GM12891 (cell line): Measurements from ENCODE around the gene LIMS2.

Experiments
- POLR2AphosphoS5 ChIP-seq: IDR thresholded peaks from 2 replicates; pipeline ENCODE4 v1.6.1; 2011; ENCODE audit warnings: low read depth, low read length, control low read depth
- SPI1 ChIP-seq: IDR thresholded peaks from 2 replicates; pipeline ENCODE4 v1.6.1; 2011; ENCODE audit warnings: low read depth, low read length, control low read depth
- TAF1 ChIP-seq: IDR thresholded peaks from 2 replicates; pipeline ENCODE4 v1.6.1; 2011; ENCODE audit warnings: low read depth, low read length, control low read depth

- TF ChIP-seq TAF1 (no peak), SPI1 (no peak), POLR2AphosphoS5 (no peak)
Measured at GRCh38 chr2:127674241-127675209, 805 bp downstream of the LIMS2 start.
